AG09319 (cell line): ENCODE results near the gene IFFO2.

ENCODE experiments used
- DNase-seq: peaks from one replicate; pipeline ENCODE4 v3.0.0-alpha.2; 2010; ENCODE audit warnings: low read depth; ENCODE audit errors: extremely low read depth
- TF ChIP-seq, protein P1 (sequence below): IDR thresholded peaks from 2 replicates; pipeline ENCODE4 v1.5.1; 2011; ENCODE audit warnings: low read depth, mild to moderate bottlenecking, inconsistent platforms, low read length, moderate library complexity

Gene IFFO2

DNA sequence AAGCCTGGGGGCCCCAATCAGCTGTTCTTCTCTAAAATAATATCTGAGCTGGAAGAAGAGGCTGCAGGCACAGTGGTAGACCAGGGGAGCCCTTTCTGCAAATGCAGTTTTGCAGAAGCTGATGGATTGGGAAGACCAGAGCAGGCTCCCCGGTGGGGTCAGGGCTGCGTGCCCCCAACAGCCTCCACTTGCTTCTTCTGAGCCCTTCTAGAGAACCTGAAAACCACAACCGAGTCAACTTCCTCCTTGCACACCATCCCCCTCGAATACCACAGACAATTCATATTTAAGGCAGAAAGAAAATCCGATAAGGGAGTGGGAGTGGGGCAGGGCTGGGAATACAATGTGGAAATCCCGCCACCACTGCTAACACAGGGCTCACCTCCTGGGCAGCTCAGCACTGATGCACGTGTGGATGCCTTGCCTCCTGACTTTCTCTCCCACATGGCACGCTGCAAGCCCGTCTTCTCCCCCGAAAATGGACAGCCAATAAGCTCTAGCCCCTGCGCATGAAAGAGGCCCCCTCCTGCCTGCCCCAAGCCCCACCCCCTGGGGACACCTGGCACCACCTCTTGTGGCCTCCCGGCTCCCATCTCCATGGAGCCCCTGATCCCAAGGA is 28.7 kb downstream of the IFFO2 start:
- TF ChIP-seq, protein P1, sequence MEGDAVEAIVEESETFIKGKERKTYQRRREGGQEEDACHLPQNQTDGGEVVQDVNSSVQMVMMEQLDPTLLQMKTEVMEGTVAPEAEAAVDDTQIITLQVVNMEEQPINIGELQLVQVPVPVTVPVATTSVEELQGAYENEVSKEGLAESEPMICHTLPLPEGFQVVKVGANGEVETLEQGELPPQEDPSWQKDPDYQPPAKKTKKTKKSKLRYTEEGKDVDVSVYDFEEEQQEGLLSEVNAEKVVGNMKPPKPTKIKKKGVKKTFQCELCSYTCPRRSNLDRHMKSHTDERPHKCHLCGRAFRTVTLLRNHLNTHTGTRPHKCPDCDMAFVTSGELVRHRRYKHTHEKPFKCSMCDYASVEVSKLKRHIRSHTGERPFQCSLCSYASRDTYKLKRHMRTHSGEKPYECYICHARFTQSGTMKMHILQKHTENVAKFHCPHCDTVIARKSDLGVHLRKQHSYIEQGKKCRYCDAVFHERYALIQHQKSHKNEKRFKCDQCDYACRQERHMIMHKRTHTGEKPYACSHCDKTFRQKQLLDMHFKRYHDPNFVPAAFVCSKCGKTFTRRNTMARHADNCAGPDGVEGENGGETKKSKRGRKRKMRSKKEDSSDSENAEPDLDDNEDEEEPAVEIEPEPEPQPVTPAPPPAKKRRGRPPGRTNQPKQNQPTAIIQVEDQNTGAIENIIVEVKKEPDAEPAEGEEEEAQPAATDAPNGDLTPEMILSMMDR, result no peak
- DNase-seq, result no peak

DNA sequence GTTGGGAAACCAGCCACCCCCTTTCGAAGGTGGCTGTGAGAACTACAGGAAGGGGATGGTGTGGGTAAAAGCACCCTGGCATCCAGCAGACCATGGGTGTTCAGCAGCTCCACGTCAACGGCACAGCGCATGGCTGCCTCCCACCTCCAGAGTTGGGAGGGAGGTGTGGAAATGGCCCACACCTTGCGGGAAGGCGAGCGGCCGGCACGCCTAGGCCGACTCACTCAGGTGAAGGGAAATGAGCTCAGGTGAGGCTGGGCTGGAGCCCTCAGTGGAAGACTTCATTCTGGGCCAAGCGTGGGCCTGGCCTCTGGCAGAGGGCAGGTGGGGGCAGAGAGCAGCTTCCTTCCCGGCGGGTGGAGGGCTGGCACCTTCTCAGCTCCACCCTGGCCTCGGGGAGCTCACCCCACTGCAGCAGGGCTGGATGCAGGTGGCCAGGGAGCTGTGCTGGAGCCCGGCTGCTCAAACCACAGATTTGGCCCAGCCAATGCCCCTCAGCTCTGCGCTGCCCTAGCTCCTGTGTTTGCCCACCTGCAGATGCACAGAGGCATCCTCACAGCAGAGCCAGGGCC is 29.3 kb downstream of the IFFO2 start:
- TF ChIP-seq, protein P1, result no peak
- no peak for DNase-seq

GRCh38 chr1:18926315-18927081 is 30.0 kb downstream of the IFFO2 start:
- TF ChIP-seq, protein P1, result no peak; the same call in 1 of the 2 replicates
- DNase-seq, result no peak

DNA sequence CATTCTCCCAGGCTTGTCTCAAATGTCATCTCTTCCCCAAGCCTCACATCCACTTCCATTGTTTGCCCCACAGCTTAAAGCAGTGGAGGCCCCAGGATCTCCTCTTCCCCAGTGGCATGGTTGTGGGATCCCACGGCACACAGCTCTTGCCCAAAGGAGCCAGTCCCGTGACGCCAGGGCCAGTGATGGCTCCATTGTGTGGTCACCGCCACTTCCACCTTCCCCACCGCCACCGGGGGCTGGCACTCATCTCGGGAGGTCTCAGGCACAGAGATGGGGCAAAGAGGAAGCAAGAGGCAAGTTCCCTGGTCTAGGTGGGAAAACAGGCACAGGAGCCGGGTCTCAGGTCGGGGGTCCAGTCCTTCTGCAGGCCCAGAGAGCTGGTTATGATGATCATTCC is 31.2 kb downstream of the IFFO2 start:
- TF ChIP-seq, protein P1, result no peak
- no peak for DNase-seq

- DNase-seq, result no peak
- TF ChIP-seq, protein P1, result no peak
These were observed 32.2 kb downstream of the IFFO2 start for GRCh38 chr1:18924221-18924691.

GRCh38 chr1:18923756-18924211 is 32.7 kb downstream of the IFFO2 start:
- no peak for DNase-seq
- TF ChIP-seq, protein P1, result no peak
